GM12872 (cell line): Measurements from ENCODE around the gene ZNF22.
A peak's percentile ranks its signal among the peaks of the same experiment; 100 is the strongest.

Experiments used
- TF ChIP-seq, protein P1 (sequence below): IDR thresholded peaks from 3 replicates; pipeline ENCODE4 v1.5.1; 2011; ENCODE audit warnings: low read depth, mild to moderate bottlenecking, low read length, moderate library complexity; ENCODE audit not compliant: insufficient read depth

Gene ZNF22

DNA sequence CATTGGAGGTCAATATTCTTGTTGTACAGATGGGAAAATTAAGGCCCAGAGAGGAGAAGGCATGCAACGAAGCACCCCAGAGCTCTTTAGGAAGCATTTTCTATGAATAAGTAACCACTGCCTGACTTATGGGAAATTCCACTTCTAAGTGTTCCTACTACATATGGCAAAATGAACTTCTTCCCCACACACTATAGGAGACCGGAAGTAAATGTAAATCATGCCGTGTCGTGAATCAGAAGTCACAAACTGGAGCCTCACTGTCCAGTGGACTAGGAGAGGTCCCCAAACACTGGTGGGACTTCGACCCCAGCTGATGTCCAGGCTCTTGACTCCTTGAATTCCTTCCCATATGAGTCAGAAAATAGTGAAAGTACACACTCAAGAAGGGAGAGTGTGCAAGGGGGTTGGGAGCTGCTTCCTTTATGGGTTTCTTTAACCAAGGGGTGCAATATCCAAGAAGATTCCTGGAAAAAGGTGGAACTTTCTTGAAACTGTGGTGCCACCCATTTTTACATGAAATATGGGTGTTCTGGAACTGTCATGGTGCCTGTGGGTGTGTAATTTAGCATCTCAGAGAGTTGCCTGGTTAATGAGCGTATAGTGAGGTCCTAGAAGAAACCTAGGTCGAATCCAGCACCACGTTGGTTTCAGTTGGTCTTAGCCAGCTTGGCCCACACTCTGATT lies 34.5 kb upstream of the ZNF22 start:
- TF ChIP-seq, protein P1, sequence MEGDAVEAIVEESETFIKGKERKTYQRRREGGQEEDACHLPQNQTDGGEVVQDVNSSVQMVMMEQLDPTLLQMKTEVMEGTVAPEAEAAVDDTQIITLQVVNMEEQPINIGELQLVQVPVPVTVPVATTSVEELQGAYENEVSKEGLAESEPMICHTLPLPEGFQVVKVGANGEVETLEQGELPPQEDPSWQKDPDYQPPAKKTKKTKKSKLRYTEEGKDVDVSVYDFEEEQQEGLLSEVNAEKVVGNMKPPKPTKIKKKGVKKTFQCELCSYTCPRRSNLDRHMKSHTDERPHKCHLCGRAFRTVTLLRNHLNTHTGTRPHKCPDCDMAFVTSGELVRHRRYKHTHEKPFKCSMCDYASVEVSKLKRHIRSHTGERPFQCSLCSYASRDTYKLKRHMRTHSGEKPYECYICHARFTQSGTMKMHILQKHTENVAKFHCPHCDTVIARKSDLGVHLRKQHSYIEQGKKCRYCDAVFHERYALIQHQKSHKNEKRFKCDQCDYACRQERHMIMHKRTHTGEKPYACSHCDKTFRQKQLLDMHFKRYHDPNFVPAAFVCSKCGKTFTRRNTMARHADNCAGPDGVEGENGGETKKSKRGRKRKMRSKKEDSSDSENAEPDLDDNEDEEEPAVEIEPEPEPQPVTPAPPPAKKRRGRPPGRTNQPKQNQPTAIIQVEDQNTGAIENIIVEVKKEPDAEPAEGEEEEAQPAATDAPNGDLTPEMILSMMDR, result no peak

DNA sequence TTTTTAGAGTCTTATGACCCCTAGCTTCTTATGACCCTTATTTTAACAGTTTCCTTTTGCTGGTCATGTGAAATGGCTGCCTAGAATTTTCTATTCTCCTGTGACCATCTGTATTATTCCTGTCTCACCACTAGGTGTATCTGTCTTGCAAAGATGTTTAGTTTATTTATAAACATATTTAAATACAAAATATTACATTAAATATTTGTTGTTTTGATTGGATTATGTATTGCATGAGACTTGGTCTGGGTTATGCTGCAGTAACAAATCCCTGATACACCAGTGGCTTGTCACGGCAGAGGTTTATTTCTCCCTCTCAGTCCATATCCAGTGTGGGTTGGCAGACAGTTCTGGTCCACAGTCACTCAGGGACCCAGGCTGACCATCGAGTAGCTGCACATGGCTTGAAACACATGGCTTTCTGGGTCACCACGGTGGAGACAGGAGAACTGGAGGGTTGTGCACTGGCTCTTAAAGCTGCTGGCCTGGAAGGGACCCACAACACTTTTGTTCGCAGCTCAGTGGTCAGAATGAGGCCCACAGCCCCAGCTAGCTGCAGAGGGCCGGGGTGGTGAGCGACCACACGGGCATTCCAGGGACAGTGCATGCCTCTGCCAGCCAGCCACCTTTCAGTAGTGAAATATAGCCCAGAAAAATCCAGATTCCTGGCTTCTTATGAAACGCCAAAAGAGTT lies 33.8 kb upstream of the ZNF22 start:
- TF ChIP-seq, protein P1, result peak; percentile 17; the same call in 1 of the 3 replicates

DNA sequence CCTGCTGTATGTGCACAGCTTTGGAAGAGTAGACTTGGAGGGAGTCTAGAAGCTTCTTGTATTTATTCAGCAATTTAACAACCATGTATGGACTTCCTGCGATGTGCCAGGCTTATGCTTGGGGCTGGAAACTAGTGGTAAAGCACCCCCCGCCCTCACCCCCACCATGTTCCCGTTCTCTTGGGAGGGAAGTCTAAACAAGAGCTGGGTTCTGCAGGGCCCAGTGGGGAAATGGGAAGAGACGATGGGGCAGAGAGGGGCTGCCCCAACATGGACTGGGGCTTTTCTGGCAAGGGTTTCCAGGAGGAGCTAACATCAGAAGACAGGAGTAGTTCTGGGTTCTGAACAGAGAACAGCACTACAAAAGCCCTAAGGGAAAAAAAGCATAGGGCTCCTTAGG lies 33.1 kb upstream of the ZNF22 start:
- TF ChIP-seq, protein P1, result no peak

DNA sequence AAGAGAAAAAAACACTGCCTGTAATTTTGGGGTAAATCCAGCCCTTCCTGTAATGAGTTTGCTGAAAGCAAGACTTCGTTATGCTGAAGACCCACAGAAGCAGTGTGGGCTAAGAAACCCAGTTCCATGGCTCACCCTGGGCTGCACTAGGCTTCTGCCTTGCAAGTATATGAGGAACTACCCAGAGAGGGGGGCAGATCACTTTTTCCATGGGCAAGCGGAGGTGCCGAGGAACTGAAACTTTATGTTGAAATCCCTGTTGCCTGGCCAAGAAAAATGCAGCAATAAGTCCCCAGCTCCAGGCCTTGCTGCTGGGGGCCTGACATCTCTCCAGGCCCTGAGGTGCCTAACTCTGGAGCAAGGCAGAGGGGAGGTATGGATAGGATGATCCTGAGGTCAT lies 32.6 kb upstream of the ZNF22 start:
- TF ChIP-seq, protein P1, result no peak

DNA sequence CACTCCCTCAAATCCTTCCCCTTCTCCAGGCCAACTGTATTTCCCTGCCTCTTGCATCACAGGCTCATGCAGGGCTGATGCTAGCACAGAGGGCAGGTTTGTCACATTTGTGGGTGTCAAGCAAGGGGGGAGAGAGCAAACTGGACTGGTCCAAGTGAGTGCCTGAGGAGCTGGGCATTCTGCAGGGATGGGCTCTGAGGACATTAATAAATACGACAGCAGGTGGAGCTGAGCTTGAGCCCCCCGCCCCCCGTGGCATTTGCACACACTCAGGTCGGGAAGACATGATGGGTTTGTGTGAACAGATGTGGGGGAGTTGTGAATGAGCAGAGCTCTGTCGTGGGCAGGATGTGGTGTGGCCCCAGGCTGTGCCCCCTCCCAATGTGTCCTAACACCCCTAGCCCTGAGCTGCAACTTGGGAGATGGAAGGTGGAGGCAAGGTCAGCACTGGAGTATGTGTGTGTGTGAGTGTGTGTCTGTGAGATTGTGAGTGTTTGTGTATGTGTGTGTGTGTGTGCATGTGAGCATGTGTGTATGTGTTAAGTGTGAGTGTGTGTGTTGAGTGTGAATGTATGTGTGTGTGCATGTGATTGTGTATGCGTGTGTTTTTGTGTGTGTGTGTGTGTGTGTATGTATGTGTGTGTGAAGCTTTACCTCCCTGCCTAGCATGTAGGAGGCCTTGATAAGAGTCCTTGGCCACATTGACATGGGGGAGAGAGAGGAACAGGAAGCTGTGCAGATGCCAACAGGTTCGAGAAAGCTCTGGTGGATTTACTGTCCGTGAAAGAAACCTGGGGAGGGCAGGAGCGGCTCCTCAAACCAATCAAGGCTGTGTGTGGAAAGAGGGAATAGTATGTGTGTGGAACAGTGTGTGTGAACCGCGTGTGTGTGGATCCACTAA lies 32.0 kb upstream of the ZNF22 start:
- TF ChIP-seq, protein P1, result no peak

DNA sequence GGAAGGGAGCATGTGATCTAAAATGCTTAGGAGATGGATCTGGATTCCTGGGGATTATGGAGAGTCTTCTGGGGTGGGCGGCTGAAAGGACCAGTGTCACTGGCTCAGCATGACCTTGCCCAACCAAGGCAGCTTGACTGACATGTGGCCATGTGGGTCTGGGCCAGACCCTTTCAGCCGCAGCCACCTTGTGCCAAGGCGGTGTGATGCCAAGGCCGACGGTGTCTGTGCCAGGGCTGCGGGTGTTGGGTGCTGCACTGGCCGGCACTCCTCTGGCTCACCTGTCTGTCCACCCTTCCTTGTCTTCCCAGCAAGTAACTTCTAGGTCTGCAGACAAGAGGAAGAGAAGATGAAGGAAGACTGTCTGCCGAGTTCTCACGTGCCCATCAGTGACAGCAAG lies 30.9 kb upstream of the ZNF22 start:
- TF ChIP-seq, protein P1, result no peak

DNA sequence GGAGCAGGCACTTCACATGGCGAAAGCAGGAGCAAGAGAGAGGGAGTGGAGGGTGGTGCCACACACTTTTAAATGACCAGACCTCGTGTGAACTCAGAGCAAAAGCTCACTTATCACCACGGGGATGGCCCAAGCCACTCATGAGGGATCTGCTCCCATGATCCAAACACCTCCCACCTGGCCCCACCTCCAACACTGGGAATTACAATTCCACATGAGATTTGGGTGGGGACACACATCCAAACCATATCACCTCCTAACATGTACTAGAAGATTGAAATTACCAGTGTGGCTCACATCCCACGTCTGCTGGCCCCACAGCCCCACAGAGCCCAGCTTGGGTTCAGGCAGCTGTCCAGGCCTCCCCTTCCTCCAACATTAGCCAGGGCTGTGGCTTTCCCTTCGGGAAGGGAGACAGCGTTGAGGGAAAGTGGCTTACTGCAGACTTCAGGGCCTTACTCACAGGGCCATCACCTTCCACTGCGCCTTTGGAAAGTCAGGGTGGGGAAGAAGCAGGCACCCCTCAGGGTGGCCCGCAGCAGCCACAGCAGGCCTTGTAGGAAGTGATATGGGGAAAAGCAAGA lies 29.8 kb upstream of the ZNF22 start:
- TF ChIP-seq, protein P1, result no peak
